Measurements from ENCODE around the gene NRDE2. TPM values are rescaled to one million over a fixed set of nuclear protein-coding genes. Genes with fewer than 3 reads are reported as not detected.

The NRDE2 gene
- total and polyA plus RNA-seq, 2 of the 4 experiments (the other 2 are of a cell fraction), result 4.5 to 9.3 TPM

GRCh38 chr14:90319634-90320541 lies 11.9 kb downstream of the NRDE2 start:
- H4K20me1 ChIP-seq (ENCODE audit: insufficient read depth, low read length), result no peaks in the 10 kb centered on the region; the same call in 1 of the 2 replicates
- no peak for ATAC-seq (ENCODE audit: low read depth)
- H3K9me1 ChIP-seq (ENCODE audit: insufficient read depth, low read length), result no peaks in the 10 kb centered on the region
- H2AK9ac ChIP-seq (replicated peaks; ENCODE audit: low read depth, low read length, poor library complexity), result no peak overlapping the region
- no peak overlapping the region for H3K18ac ChIP-seq (ENCODE audit: low read depth, low read length)
- H3K4me1 ChIP-seq (ENCODE audit: control insufficient read depth, insufficient read depth, low read length), result no peaks in the 10 kb centered on the region
- CTCF ChIA-PET, result interaction anchor here (1.4 kb wide), 1 partner anchor 10 kb away, joined by 3 read pairs; no protein-coding TSS in a partner anchor
- H3K79me1 ChIP-seq (ENCODE audit: low read depth in 1 of 2, low read length in 2 of 2), result peaks cover 19 to 31% of the 10 kb centered on the region in 2 experiments
- H3K56ac ChIP-seq (ENCODE audit: extremely low read depth, insufficient read depth, low read length), result no peak overlapping the region
- H2AK5ac ChIP-seq (ENCODE audit: low read depth, low read length), result no peak overlapping the region
- no peak overlapping the region for H3K4me2 ChIP-seq (ENCODE audit: low read depth, low read length)
- H4K91ac ChIP-seq (ENCODE audit: insufficient read depth, low read depth, low read length), result no peak overlapping the region
- dilution Hi-C loops (cut with HindIII; ENCODE audit: low sequenced_read_pairs, unreplicated experiment) (no loop called here), in situ Hi-C loops (cut with MboI; ENCODE audit: low sequenced_read_pairs) (no loop called here), intact Hi-C loops (cut with micrococcal nuclease) (no loop called here)
- no peak overlapping the region for H2BK15ac ChIP-seq (ENCODE audit: low read depth, low read length)
- no peak overlapping the region for H3K4me3 ChIP-seq (ENCODE audit: insufficient read depth, low read depth, low read length)
- no TSS peak for BruUV-seq (replicated peaks)
- no peak overlapping the region for H3K9ac ChIP-seq (ENCODE audit: low read depth, low read length)
- no peak overlapping the region for H2BK20ac ChIP-seq (ENCODE audit: low read depth, low read length)
- whole genome bisulfite sequencing, 2 experiments (ENCODE audit: extremely low coverage in 2 of 2, insufficient read length in 1 of 2), result no CpG with 5 or more reads among the region's 6 CpGs
- no peaks in the 10 kb centered on the region for H3K27me3 ChIP-seq (ENCODE audit: control insufficient read depth, insufficient read depth, low read length)
- H2AFZ ChIP-seq (replicated peaks; ENCODE audit: low read length, poor library complexity), result no peak overlapping the region
- H3K4ac ChIP-seq (ENCODE audit: low read depth, low read length), result no peak overlapping the region
- H4K5ac ChIP-seq (ENCODE audit: low read depth, low read length), result no peak overlapping the region
- H3K14ac ChIP-seq (replicated peaks; ENCODE audit: low read depth, low read length), result no peak overlapping the region
- no peak overlapping the region for H3K23ac ChIP-seq (ENCODE audit: low read depth, low read length)
- POLR2A ChIA-PET (ENCODE audit: unreplicated experiment), result no interaction called here
- H3K9me3 ChIP-seq (ENCODE audit: control insufficient read depth, insufficient read depth, low read length), result no peaks in the 10 kb centered on the region
- H3K27ac ChIP-seq (ENCODE audit: insufficient read depth, low read length), result no peak overlapping the region
- H3K36me3 ChIP-seq (ENCODE audit: control insufficient read depth, insufficient read depth, low read length), result peaks cover 4% of the 10 kb centered on the region
- no peak overlapping the region for H4K8ac ChIP-seq (ENCODE audit: low read depth in 2 of 2, low read length in 2 of 2)
- H2BK5ac ChIP-seq (ENCODE audit: low read depth, low read length, poor library complexity, severe bottlenecking), result no peak overlapping the region
- H2BK120ac ChIP-seq (ENCODE audit: low read depth, low read length), result no peak overlapping the region
- no peak for DNase-seq
- no peak for TF ChIP-seq CHD1 (IDR thresholded peaks at IDR 0.05; ENCODE audit: low read depth, low read length)
- no peak for TF ChIP-seq SMC3 (IDR thresholded peaks at IDR 0.05; ENCODE audit: low read depth, low read length)
- no peak for TF ChIP-seq RFX5 (IDR thresholded peaks at IDR 0.05; ENCODE audit: low read depth, low read length)
- TF ChIP-seq NFE2L2 (IDR thresholded peaks at IDR 0.05; ENCODE audit: low read depth, low read length), result no peak
- TF ChIP-seq MAFK (IDR thresholded peaks at IDR 0.05; ENCODE audit: low read depth, low read length), result no peak
- no peak for TF ChIP-seq ELK1 (IDR thresholded peaks at IDR 0.05; ENCODE audit: borderline replicate concordance, low read depth, low read length)
- TF ChIP-seq BHLHE40 (IDR thresholded peaks at IDR 0.05; ENCODE audit: low read depth, low read length), result no peak

Measured in IMR-90 (cell line).